ENCODE measurements around the gene IWS1.
A peak's percentile ranks its signal among the peaks of the same experiment; 100 is the strongest.

Gene IWS1

DNA sequence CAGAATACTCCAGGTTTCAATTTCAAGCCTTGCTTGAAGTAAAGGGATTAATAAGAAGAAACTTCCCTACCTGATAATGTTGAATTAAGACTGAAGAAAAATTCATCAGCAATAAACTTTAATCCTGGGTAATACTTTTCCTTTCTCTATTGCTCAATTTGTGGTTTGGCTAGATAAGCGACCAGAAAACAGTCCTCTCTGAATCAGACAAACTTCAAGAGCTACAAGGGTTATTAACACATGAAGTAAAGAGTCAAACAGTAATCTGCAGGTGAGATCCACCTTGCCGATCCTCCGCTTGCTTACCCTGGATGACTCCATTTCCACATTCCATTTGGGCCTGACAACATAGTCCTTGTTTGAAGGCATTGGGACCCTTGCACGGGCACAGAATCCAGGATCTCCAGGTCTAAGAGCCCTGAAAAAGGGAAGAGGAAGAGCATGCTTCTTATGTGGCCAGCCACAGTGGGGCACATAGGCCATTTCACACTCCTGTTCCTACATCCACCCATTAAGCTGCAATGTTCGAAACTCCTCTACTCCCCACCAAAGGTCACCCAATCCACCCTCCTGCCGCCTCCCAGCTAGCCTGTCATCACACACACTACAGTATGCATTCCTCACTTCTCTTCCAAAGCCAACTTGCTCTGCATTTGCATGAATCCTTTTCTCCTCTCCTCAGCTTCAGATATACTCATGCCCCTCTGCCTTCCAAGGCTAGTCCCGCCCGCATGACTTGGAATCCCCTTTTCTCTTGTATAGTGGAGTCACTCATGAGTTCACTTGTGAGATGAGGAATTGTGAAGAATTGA lies 39.8 kb downstream of the IWS1 start:
- DNase-seq = no peak

DNA sequence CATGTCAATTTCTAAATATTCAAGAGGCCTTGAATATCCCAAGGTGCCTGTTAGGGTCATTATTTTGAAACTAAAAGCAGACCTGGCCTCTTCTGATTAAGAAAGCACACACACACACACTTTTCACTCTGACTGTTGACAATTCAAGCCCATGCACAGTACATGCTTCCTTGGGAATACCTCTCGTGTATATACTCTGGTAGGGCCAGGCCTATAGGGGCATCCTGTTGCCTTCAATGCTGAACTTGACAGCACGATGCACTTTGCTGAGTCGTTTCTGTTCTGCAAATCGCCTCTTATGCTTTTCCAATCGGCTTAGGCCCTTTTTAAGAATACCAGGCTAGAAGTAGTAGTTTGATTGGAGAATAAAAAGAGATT lies 40.6 kb downstream of the IWS1 start:
- DNase-seq = no peak

DNA sequence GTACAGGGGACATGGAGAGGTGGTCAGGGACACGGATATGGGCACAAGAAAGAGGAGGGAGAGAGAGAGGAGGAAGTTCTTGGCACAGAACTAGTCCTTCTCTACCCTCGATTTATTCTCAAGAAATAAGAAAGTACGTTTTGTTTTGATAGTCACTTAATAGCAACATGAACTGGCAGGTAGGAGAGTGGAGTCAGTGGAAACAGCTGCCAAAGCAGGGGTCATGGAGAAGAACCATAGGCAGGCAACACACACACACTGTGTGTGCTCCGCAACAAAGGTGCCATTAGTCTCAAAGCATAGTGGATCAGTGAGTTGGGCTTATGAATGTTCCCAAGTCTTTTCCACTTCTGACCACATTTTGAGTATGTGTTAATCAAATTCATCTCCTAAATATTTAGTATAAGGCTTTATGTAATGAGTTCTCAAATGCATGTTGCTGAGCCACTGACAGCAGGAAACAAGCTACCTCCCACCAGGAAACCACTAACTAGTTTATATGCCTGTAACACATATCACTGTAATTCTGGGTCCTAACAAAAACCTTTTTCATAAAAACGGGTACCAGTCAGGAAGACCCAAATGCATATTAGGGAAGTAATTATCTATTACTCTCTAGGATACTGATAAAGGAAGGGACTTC lies 41.1 kb downstream of the IWS1 start:
- DNase-seq = no peak

DNA sequence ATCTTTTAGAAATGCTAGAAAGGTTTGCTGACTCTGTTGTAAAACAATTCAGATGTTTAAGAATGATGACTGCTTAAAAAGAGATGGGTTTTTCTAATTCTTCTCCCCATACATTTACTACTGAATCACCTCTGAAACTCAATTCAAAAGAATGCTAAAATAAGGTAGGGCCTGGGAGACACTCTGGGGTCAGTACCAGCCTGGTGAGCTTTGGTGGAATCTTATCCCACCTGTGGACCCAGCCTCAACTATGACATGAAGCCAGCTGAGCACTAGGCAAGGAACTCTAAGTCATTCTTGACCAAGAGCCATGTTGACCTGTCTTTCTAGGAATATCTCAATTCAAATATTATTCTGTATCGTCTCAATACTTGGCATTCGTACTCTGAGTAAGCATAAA lies 44.3 kb downstream of the IWS1 start:
- no peak for DNase-seq

DNA sequence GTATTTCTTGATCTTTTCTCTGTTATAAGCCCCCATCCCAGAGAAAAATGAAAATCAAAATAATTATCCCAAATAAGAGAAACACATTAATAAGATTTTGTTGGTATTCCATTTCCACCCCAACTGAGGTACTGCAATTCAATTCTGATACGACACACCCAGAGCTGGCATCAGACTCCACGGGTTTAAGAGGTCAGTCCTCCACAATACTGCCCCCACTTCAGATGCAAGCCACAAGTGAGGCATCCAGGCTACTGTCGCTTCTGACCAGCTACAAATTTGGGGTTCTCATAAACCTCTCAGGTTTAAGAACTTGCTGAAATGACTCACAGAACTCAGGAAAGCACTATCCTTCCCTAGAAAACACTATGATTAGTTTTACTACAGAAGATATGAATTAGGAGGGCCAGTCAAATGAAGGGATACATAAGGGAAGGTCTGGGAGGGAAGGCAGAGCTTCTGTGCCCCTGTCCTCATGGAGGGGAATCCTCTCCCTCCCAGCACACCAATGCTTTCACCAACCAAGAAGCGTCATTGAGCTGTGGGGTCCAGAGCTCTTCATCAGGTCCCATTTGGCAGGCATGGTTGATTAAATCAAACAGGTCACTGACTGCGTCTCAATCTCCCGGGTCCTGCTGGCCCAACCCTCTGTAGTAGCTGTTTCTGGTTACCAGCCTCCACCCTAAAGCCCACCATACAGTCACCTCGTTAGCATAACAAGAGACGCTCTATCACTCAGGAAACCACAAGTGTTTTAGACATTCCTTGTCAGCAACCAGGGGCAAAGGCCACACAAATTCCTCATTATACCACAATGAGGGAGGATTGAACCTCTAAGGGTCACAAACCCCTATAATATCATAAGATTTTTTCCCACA lies 46.2 kb downstream of the IWS1 start:
- DNase-seq = no peak

DNA sequence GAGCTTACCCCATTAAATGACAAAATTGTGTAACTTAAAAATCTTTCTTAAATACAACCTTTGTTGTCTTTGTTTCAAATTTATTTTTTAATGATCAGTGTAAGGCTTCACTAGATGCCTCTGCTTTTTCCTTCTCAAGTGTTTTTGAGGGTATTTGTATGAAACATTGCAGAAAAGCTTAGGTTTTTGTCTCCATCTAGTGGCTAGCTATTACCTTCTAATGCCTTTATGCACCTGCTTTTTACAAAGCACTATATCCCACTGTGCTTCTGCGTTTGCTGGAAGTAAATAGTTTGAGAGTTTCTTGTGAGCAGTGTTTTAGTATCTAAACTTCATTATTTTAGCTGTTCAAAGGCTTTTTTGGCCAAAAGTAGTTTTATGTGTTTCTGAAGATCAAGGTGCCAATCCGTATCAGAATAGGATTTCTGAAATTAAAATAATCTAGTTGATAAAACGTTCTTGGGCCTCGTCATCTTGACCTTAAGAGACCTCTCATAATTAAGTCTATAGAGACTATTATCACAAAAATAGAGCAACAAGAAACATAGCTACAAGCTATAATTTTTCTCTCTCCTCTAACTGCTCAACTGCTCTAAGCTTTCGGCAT lies 47.0 kb downstream of the IWS1 start:
- no peak for DNase-seq

DNA sequence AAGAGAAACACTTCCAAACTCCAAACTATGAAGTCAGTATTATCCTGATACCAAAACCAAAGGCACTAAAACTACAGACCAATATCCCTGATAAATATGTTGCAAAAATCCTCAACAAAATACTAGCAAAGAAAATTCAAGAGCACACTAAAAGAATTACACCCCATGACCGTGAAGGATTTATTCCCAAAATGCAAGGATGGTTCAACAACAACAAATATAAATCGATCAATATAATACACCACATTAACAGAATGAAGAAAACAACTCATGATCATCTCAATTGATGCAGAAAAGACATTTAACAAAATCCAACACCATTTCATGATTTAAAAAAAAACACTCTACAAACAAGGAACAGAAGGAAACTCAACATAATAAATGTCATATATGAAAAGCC lies 50.5 kb downstream of the IWS1 start:
- no peak for DNase-seq

DNA sequence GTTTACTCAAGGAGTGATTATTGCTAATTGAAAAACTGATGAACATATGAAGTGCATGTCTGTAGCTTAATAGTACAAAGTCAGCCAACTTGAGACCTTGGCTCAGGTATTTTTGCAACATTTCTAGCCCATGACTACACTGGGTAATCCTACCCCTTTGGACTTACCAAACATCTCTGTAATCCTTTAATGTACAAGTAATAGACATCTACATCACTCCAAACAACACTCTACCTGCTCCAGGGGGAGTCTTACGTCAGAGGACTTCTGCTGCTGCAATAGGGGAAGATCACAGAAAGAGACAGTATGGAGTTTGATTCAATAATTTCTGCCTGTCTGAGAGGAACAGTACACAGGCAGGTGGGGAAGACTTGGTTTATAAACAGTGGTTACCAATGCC lies 54.0 kb downstream of the IWS1 start:
- no peak for DNase-seq

DNA sequence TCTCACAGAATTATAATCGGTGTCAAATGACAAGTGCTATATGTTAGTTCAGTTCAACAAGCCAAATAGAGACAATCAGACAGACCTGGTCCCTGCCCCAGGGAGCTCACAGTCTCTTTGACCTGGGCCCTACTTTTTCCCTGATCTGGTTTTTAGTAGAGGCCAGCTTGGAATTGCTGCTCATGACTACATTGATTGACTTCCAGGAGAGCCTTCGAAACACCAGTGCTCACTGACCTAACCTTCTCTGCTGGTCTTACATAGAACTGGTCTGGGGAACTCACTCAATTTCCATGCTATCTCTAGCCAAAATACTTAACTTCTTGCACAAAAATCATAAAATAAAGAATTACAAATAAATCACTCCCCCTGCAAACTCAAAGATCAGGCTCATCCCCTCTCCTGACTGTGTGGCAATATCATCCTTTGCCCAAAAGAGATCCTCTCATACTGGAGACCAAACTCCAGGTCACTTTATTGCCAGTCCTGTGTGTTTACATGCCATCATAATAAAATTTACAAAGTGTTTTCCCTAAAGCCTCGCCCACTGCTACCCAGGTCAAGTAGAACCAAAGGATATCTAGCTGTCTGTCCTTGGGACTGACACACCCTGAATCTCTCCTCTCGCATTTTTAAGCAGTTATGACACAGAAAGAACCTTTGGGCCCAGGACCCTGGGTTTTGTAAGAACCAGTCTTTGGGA lies 54.9 kb downstream of the IWS1 start:
- DNase-seq = no peak

DNA sequence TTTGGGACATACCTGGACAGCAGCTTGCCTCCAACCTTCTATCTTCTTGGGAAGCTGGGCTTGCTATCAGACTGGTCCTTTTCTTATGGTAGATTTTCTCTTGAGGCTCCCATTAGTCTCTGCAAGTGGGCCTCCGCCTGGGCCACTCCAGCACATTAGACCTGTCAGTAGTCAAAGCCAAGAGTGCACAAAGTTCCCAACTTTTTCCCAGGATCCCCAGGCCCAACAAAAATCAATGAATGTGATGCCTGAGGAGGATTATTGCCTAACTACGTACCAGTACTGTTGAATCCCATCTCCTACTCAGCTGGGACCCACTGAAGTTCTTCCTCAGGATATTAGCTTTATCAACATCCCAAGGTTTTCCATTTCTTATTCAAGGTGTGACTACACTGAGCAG lies 56.3 kb downstream of the IWS1 start:
- DNase-seq = no peak

DNA sequence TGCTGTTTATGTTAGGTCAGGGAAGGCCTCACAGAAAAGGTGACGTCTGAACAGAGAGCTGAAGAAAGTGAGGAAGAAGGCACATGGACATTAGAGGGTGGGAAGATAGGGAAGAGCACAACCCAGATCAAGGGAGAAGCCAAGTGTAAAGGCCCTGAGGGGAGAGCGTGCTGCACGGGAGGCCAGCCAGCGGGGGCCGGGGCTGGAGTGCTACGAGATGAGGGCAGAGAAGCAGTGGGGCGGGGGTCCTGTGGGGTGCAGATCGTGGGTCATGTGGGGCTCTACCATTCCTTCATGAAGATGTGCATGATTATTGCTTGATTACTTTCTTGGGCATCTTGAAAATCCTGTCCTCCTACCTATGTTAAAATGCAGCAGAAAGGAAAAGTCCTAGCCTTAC lies 57.2 kb downstream of the IWS1 start:
- DNase-seq = no peak

DNA sequence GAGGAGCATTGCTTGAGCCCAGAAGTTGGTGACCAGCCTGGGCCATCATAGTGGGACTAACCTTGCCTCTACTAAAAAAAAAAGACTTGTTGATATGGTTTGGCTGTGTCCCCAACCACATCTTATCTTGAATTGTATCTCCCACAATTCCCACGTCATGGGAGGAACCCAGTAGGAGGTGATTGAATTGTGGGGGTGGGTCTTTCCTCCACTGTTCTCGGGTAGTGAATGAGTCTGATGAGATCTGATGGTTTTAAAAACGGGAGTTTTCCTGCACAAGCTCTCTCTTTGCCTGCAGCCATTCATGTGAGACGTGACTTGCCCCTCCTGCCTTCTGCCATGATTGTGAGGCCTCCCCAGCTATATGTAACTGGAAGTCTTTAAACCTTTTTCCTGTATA lies 61.0 kb downstream of the IWS1 start:
- DNase-seq = no peak

DNA sequence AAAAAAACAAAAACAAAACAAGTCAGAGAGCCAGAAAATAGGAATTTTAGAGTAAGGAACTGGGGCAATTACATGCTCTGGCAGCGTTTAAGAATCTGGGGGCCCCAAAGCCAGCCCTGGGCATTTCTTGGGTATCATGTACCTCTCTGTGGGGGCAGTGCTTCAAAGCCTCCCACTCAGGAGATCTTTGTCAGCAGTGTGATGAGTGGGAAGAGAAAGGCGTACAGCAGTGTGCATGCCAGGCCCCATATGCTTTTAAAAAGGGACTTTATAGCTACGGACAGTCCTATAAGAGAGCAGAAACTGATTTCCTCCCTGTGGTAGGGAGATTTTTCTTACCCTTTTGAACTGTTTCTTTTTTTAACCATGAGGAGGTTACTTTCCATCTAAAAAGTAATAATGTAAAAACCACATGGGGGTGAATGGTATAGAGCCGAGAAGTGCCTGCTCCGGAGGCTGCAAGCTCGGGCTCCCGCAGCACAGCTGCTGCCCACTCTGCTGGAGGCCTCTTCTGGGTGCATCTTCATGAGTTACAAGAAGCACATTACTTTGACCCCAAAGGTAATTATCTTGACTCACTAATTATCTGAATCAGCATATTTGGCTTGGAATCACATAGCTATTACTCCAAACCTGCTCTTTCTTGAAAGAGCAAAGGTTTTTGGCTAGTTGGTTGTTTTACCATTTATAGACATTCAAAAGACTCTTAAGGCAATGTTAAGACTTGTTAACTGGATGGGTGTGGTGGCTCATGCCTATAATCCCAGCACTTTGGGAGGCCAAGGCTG lies 61.6 kb downstream of the IWS1 start:
- no peak for DNase-seq

DNA sequence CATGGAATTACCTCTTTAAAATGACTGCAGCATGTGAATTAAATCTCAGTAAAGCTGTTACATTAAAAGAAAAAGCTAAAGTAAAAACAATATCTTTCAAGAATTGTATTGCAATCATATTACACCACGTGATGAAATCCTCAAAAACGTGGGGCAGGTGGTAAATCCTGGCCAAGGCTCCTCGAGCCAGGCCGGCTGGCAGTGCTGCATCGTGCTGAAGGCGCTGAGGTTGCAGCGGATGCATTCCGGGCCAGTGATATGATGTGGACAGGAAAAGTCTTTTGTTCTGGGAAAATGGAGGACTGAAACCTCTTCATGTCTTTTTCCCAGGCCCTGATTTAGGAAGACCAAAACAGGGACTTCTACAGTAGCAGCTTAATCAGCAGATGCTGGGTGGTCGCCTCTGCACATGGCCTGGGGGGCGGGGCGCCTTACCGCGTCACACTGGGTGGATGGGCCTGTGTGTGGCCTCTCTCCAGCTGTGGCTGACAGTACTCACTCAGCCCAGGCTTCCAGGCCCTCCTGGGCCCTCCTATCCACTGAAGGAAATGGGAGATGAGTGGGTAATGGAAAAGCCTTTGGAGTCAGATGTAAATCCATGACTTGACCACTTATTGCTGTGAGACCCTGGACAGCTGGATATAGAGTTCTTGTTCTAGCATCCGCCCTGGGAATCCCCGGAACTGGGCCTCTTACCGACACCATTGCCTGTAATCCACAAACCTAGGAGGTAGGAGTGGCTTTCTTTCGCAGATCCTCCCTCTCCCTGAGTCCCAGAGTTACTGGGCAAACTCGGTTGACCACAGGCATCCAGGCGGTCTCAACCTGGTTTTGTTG lies 62.9 kb downstream of the IWS1 start:
- DNase-seq = no peak

DNA sequence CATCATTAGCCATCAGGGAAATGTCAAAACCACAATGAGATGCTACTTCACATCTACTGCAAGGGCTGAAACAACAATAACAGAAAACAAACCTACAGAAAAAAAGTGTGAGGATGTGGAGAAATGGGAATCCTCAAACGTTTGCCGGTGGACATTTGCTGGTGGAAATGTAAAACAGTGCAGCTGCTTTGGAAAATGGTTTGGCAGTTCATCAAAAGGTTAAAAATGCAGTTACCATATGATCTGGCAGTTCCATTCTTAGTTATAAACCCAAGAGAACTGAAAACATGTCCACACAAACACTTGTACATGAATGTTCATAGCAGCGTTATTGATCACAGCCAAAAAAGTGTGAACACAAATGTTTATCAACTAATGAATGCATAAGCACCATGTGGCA lies 63.8 kb downstream of the IWS1 start:
- DNase-seq = no peak

DNA sequence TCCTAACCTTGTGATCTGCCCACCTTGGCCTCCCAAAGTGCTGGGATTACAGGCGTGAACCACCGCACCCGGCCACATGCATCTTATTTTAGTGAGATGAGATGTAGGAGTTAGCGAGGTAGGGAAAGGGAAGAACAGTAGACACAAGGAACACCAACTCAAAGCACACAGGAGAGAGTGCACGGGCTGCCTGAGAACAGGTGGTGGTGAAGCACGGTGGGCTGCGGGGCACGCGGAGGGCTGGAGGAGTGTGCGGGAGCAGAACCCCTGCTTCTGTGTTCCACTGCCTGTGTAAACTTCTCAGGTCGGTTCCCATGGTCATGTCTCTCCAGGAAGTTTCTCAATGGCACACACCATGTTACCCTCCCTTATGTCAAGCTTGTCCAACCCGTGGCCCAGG lies 69.3 kb downstream of the IWS1 start:
- no peak for DNase-seq

DNA sequence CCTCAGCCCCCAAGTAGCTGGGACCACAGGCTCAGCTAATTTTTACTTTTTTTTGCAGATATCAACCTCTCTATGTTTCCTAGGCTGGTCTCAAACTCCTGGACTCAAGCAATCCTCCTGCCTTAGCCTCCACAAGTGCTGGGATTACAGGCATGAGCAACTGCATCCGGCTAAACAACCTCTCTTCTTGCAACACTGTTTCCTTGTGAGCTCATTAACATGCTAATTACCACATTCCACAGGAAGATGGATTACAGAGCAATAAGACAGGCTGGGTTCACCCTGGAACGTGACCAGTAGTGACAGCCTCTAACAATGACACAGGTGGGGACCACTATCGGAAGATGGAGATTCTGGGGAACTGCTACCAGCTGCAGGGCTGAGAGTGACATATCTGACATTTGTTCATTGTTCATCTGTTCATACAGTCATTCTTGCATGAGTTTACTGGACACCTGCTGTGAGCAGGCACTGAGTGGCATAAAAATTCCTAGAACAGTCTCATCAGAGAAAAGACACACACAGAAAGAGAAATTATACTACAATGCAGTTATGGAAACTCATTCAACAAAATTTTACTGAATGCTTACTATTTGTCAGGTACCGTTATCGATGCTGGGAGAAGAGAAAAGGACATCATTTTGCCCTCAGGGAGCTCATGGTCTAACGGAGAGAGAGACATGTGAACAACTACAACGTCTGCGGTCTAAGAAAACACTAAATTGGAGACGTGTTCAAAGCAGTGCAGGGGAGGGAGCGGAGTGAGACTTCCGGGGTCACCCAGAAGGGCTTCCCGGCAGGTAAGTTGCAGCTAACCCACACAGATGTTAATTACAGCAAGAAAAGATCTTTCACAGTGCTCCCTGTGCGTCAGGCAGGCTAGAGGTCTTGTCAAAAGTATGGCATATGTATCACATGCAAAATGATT lies 70.5 kb downstream of the IWS1 start:
- DNase-seq = no peak

DNA sequence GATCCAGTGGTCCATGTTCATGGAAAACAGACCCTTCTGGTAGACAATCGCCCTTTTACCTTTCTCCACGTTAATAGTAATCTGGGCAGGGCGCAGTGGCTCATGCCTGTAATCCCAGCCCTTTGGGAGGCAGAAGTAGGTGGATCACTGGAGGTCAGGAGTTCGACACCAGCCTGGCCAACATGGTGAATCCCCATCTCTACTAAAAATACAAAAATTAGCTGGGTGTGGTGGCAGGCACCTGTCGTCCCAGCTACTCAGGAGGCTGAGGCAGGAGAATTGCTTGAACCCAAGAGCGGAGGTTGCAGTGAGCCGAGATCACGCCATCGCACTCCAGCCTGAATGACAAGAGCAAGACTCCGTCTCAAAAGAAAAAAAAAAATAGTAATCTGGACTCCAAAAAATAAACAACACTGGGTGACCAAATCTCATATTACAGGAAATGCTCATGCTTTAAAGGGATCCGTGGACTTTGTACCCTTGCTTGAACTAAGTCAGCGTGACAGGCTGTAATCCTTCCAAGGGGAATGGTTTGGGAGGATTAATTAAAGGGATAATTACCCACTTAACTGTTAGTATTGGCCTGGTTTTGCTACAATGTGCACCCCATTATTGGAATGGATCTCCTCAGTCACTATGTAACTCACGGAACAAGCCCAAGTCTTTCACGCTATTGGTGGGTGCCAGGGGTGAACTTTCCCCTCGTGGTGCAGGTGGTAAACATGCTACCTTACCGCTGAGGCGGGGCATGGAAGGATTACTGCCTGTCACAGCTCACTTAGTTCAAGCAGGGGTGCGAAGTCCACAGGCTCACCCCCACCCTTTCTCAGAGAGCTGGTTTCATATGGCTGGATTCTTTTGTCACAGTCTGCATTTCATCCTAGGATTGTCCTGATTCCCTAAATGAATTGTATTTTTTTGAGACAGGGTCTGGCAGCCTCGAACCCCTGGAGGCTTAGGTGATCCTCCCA lies 71.4 kb downstream of the IWS1 start:
- DNase-seq = peak; percentile 8
